PC-9 (cell line): Measurements from ENCODE around the gene SLC16A4.

Source experiments
- CTCF ChIP-seq: fragments of 200-600 bp; sonication (generic); conservative IDR thresholded peaks from 2 replicates; pipeline ENCODE4 v1.6.1; 2017; ENCODE audit warnings: mixed run types, antibody characterized with exemption, mild to moderate bottlenecking, moderate library complexity
- EZH2 ChIP-seq: fragments of 200-600 bp; sonication (generic); IDR thresholded peaks from 2 replicates; pipeline ENCODE4 v1.8.0; 2017; ENCODE audit warnings: antibody characterized with exemption, low read depth

DNA sequence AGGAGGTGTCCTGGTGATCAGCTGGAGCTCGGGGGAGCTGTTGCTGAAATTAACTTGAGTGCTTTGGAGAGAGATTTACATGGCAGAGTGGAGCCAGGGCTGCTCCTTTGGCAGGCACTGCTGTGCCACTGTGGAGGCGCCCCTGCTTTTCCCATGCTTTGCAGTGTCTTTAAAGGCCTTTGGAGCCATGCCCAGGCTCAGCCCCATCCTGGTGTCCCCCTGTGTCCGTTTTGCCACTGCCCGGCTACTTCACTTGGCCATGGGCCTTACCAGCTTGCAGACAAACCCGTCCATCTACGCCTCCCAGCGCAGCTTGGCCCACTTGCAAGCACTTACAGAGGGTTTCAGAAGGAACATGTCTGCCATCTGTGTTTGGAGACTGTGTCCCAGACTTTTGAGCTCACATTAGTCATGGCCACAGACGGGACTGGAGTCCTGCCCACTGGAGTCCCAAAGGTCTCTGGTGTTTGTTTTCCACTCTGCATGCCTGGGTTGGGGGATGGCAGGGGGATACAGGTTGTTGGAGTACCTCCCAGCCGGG is 34.9 kb upstream of the SLC16A4 start:
- no peak for TF ChIP-seq EZH2
- no peak for TF ChIP-seq CTCF
